ENCODE results near the gene PSTPIP1. TPM values are rescaled to one million over a fixed set of nuclear protein-coding genes. Genes with fewer than 3 reads are reported as not detected.

The PSTPIP1 gene
- total RNA-seq, 1 donor: 23.4 TPM

DNA sequence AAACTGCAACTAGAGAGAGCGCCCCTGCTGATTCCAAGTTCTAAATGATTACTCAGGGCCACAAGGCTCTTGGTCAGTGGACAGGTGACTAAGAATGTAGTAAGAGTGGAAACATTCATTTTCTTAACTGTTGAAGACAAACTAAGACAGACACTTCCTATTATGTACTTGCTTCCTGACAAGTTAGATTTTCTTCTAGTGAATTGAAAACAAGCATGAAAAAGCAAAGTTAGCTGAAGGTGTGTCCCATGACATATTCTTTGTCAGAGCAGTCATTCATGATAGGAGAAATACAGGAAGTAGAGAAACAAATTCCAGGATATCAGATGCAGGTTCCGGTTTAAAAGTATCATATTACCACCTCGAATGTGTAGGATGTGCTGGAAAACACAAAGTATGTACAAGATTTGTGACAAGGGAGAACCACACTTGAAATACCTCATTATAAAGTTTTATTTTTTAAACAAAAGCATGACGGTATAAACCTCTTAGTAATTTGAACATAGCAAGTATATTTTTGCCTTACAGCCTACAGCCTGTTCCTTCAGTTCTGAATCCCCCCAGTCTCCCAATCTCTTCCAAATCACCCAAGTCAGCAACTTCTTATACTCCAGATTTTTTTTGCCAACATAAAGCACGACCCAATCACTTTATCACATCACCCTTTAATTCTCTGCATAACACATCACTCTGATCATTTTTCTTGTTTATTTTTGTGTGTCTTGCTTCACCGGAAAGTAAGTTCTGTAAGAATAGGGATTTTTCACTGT is 69.8 kb downstream of the PSTPIP1 start:
- peak in 2 of 3 donors; percentile 35 to 42 for DNase-seq (ENCODE audit: low read depth in 2 of 3, low spot score in 2 of 3)

DNA sequence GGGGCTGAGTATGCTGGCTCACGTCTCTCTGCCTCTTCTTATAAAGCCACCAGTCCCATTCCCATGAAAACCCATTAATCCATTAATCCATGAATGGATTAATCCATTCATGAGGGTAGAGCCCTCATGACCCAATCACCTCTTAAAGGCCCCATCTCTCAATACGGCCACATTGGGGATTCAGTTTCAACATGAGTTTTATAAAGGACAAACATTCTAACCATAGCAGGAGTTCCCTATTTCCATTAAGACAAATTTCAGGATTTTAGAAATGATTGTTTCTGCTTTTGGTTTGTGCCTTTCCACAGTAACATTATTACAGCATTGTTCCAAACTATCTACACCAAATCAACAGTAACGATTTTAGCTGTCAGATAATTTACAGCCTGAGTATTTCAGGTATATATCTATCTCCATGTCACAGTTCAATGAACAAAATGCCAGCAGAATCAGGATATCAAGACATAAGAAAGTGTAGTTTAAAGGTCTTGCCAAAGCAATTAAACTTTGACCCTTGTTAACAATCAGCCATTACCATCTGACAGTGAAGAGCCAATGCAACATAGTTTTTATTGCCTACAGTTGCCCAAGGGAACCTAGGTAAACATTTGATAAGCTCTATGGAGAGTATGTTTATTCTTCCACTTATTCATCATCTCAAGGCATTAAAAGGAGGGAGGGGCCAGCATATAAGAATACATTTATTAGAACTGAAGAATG is 72.2 kb downstream of the PSTPIP1 start:
- DNase-seq (ENCODE audit: low read depth in 2 of 3, low spot score in 2 of 3): no peak

DNA sequence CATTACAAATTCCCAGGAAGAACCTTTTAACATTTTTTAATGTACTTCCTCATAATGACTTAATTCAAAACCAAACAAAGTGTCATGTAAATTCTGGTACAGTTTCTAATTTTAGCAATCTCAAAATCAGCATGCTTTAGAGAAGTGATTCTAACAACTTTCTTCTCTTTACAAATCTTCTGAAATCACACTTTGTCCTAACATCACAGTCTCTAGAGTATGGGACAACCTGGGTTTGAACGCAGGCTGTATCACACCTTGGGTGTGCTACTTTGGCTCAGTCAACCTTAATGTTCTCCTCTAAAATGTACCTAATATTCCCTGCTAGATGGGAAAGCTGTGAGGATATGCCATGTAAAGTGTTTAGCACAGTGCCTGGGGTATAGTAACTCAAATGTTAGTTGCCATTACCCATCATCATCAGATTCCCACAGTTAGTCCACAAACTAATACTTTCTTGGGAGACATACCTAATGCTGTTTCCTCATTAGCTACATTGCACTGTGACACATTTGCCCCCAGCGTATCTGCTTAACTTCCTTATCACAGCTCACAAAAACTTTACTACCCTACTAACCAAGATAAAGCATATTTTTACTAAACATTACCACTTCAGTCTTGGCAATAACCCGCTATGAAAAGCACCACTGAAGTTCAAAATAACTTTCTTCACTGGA is 72.9 kb downstream of the PSTPIP1 start:
- DNase-seq (ENCODE audit: low read depth in 2 of 3, low spot score in 2 of 3): peak in 1 of 3 donors; percentile 8

DNA sequence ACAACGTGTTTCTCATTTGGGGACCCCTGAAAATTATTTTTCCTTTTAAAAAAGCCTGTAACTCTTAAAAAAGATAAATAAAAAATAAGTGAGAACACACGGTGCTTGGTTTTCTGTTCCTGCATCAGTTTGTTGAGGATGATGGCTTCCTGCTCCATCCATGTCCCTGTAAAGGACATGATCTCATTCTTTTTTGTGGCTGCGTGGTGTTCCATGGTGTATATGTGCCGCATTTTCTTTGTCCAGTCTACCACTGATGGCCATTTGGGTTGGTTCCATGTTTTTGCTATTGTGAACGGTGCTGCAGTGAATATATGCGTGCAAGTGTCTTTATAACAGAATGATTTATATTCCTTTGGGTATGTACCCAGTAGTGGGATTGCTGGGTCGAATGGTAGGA is 73.7 kb downstream of the PSTPIP1 start:
- DNase-seq (ENCODE audit: low read depth in 2 of 3, low spot score in 2 of 3): no peak

DNA sequence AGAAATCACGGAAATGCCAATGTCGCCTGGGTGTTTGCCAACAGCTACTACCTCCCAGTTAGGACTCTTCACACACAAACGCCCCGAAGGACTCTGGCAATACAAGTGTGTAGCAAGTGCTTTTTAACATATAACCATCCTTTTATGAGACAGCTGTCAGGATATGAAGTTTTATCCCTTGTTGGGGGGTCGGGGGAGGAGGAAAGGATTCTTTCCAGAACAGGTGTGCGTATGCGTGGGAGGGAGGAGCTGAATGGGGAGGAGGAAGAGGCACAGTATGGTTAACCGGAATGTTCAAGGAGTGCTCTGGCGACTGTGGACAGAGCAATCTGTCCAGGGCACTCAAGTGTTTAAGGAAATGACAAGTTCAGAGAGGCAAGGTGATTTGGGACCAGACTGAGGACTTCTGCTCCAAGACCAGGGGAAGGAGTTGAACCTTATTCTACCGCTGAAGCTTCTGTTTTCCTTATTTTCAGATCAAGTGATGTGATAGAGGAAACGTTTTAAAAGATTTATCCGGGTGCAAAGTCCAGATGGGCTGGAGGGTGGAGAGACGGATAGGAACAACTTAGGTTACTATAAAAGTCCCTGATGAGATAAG is 74.7 kb downstream of the PSTPIP1 start:
- DNase-seq (ENCODE audit: low read depth in 2 of 3, low spot score in 2 of 3): no peak

DNA sequence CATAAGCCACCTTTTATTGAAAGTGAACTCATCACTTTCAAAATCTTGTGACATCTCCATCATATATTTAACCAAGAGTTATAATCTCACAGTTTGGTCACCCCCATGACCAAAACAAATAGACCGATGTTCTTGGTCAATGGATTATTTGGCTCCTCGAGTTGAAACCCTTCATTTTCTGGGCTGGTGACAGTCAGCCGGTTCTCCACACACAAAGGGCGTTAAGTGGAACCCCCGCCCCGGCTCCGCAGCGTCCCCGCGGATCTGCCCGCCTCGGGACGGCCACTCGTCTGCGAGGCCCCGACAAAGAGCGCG is 75.2 kb downstream of the PSTPIP1 start:
- DNase-seq (ENCODE audit: low read depth in 2 of 3, low spot score in 2 of 3): no peak

DNA sequence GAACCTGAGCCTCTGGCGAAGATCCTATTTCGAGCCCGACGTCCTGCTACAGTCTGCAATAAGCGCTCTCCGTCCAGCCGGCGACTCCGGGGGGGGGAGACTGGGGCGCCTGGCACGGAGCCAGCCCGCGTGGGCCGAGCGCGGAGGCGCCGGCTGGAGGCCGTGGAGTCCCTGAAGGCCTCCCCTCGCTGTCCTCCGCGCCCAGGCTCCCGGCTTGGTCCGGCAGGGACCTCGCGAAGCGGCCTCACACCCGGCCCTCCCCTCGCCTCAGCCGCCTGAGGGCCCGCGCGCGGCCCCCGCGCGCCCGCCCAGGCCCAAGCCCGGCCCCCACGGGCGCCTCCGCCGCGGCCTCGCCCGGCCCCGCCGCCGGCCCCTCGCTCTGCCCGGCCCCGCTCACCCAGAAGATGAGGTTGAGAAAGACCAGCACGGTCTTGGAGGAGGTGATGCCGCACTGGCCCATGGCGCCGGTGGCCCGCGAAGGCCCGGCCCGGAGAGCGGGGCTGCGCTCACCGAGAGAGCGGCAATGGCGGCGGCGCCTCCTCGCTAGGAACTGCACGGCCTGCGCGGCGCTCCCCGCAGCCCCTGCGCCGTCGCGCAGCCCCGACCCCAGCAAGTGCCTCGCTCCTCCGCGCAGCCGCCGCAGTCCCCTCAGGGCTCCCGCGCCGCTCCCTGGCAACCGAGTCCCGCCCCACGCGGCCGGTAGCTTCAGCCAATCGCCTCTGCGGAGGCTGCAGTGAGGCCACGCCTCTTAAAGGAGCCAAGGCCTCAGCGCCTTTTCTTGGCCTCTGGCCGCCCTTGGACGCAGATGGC is 75.8 kb downstream of the PSTPIP1 start, which contains the start of gene TSPAN3:
Gene TSPAN3, minus strand, starts transcription at position 615 of the 810 bp plus-strand sequence. Its CDS starts 155 bp downstream, at position 460.
- peak; percentile 71 to 95 (median 91) for DNase-seq (ENCODE audit: low read depth in 2 of 3, low spot score in 2 of 3)

DNA sequence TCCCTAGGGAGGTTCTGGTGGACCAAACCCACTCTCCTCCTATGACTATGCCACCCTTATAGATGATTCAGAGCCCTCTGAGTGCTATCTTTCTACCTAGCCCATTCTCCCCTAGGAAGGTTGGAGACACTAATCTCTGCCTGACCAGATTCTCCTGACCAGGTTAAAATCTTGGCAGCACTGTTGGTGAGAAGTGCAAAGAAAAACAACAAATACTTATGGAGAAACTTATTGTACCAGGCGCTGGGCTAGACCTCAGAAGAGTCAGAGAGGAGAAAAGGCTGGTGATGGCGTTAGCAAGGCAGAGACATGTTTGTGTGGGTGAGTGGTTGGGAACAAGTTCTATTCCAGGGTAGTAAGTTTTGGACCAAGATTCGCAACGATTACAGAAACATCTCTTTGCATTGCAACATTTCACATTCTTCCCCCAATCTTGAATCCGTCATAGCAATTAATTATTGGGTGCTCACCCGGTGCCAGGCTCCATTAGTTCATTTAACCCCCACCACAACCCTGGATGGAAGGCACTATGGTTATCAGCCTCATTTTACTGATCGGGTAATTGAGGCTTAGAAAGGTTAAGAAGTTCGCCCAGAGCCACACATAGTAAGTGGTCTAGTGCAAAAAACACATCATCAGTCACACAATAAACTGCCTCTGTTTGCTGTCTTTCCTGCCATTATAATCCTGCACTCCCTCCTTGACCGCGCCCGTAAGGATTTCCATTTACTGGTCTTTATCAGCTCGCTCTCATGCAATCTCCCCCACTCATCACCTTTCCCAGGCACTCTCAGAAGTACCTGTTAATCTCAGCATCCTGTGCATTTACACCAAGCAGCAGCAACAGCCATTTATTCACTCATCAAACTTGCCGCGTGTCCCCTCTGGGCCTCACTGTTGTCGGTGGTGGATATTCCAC is 76.6 kb downstream of the PSTPIP1 start:
- no peak for DNase-seq (ENCODE audit: low read depth in 2 of 3, low spot score in 2 of 3)

DNA sequence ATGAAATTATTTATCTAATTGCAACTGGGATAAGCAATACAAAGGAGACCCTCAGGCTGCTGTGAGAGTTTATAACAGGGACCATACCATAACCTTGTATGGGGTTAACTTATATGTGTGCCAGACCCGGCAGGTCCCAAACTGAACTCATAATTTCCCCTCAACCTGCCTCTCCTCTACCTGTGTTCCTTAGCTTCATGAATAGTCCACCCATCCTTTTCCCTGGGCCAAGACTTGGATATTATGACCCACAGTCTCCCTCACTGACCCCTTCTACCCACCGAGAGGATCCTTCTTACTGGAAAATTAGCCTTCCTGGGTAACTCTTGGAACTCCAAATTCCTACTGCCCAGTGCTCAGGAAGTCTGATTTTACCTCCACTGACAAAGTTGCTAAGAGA is 79.4 kb downstream of the PSTPIP1 start:
- DNase-seq (ENCODE audit: low read depth in 2 of 3, low spot score in 2 of 3): no peak

DNA sequence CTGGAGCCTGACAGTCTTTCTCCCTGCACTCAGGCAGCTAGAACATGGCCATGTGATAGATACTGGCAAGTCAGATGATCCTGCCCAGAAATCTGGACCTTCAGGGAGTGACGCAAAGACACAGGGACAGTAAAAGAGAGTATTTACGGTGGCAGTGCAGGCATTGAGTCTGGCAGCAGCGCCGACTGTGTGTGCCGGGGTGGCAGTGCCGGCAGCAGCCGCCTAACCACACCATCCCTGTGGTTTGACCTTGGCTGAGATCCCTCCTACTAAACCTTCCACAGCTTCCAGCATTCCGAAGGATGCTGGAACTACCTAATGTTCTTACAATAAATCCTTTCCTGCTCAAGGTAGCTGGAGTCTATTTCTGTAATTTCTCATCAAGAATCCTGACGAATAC is 80.6 kb downstream of the PSTPIP1 start:
- DNase-seq (ENCODE audit: low read depth in 2 of 3, low spot score in 2 of 3): no peak

DNA sequence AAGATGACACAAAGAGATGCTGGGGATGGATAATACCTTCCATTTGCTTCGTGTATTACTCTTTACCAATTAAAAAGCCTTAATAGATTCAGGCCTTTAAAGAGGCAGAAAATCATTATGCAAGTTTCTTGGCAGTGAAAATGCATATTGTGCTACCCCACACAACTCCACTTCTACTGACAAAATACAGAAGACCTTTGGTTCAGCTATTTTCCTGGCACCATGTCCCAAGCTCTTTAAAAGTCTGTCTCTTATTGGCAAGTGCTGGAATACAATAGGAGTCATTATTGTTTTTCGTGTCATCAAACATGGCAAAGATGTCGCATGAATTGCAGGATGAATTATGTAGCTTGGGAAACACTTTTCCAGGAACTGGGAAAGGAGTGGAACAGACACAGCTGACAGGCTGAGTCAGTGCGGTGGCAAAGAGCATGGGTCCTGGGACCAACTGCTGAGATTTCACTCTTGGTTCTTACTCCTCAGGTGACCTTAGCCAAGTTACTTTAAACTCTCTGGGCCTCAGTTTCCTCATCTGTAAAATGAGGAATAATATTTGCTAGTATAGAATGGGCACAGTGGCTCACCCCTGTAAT is 81.5 kb downstream of the PSTPIP1 start:
- no peak for DNase-seq (ENCODE audit: low read depth in 2 of 3, low spot score in 2 of 3)

DNA sequence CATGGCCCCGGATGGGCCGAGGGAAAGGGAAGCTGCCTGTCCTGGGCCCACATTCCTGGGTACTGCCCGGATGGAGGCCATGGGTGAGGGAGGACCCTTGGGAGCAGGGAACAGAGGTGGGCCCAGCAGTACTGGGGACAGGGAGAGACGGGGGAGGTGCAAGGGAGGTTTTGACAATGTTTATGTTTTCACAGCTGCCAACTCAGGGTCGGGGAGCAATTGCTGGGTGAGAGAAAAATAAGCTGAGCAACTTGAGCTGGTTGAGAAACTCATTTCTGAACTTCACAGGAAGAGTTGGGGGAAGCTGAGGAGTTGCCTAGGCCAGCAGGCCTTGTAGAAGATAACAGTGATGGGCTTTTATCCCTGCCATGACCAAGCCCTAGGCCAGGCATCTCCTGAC is 87.0 kb downstream of the PSTPIP1 start:
- DNase-seq (ENCODE audit: low read depth in 2 of 3, low spot score in 2 of 3): no peak

DNA sequence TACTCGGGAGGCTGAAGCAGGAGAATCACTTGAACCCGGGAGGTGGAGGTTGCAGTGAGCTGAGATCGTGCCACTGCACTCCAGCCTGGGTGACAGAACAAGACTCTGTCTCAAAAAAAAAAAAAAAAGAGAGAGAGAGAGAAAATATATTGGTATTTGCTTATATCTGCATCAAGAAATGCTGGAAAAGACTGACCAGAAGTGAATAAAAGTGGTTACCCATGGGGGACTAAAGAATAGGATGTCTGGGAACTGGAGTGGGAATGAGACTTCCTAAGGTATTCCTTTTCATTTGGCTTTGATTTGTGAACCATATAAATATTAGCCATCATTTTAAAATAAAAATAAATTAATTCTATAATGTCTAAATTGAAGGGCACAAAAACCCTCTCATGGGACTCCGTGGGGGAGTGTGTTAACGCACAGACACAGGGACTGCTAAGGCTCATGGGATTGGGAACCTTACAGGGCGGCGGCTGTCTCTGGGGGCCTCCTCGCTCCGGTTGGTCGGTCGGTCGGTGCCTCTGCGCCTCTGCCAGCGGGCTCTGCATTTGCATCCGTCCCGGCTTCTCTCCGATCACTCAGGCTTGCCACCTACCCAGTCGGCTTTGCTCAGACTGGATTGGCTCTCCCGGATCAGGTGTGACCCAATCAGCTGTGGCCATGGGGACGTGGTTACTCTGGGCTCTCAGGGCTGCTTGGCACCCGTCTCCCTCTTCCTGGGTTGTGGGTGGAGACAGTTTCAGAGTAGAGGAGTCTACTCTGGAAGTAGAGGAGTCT is 88.6 kb downstream of the PSTPIP1 start:
- DNase-seq (ENCODE audit: low read depth in 2 of 3, low spot score in 2 of 3): peak in 2 of 3 donors; percentile 74 to 77

DNA sequence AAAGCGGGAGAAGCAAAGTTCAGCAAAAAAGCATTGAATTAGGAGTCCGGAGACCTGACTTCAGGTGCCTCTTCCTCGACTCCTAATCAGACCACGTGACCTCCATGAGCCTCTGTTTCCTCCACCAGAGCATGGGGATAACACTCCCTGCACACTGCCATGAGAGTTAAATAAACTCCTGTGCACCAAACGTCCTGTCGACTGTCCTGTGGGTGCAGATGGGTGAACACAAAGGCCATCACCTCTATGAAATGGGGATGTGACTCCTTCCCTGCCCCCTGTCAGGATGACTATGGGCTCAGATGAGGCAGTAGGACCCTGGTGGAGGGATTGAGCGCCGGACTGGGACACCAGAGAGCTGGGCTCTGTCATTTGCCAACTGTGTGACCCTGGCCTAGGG is 89.5 kb downstream of the PSTPIP1 start:
- DNase-seq (ENCODE audit: low read depth in 2 of 3, low spot score in 2 of 3): no peak

DNA sequence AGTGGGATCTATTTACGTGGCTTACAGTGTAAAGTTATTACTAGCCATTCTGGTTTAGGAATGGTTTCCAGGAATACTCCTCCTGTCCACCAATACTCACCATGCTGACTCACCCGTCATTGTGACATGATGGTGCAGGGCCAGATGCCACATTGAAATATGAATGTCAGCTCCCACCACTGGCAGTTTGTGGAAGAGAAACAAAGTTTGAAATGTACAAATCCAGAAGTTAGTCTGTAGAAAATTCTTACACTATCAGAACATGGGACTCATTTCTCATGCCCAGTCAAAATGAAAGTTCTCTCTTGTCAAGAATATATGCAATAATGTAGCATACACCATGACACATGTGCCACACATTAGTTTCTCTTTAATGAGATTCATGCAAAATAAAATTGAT is 90.4 kb downstream of the PSTPIP1 start:
- DNase-seq (ENCODE audit: low read depth in 2 of 3, low spot score in 2 of 3): no peak
